Peyer's patch (tissue), 4 donors: Measurements from ENCODE around the gene MXRA8. TPM values are rescaled to one million over a fixed set of nuclear protein-coding genes. Genes with fewer than 3 reads are reported as not detected.

ENCODE experiments used
- DNase-seq, 3 donors: peaks; one replicate each; pipeline ENCODE4 v3.0.0-alpha.2; 2017 to 2019
- H3K27ac ChIP-seq, 4 donors: fragments of 200-600 bp; sonication (generic); one replicate each; pipeline ENCODE4 v1.5.1; 2016 to 2019
- H3K27me3 ChIP-seq, 2 donors: fragments of 200-600 bp; sonication (generic); one replicate each; pipeline ENCODE4 v1.5.1; 2019
- H3K36me3 ChIP-seq, 3 donors: fragments of 200-600 bp; sonication (generic); one replicate each; pipeline ENCODE4 v1.5.1; 2016 to 2019
- H3K4me1 ChIP-seq, 4 donors: fragments of 200-600 bp; sonication (generic); one replicate each; pipeline ENCODE4 v1.5.1; 2016 to 2019
- H3K4me3 ChIP-seq, 4 donors: fragments of 200-600 bp; sonication (generic); 1 replicate in 3 of 4; 2 replicates in 1 of 4; pipeline ENCODE4 v1.5.1; 2016 to 2019; ENCODE audit warnings: mild to moderate bottlenecking in 1 of 4
- H3K9me3 ChIP-seq, 4 donors: fragments of 200-600 bp; sonication (generic); one replicate each; pipeline ENCODE4 v1.5.1; 2016 to 2019; ENCODE audit warnings: mild to moderate bottlenecking in 1 of 4
- CTCF ChIP-seq, 6 experiments: fragments of 450-650 bp in 4 of 6; fragments of 200-600 bp in 2 of 6; sonication (generic) in 1 of 6; IDR thresholded peaks; one replicate each; pipeline ENCODE4 v1.5.1; 2017 to 2019; ENCODE audit warnings: antibody characterized with exemption in 6 of 6, mild to moderate bottlenecking in 3 of 6, moderate library complexity in 1 of 6
- POLR2A ChIP-seq, 2 donors: fragments of 450-650 bp; IDR thresholded peaks; one replicate each; pipeline ENCODE4 v1.5.1; 2017; ENCODE audit warnings: antibody characterized with exemption in 2 of 2, mild to moderate bottlenecking in 2 of 2, moderate library complexity in 2 of 2
- total RNA-seq, 4 donors: library from RNA; depleted of rRNA; stranded (reverse); fragments of >200 nt; gene quantifications; one replicate each; pipeline ENCODE4 v1.1.0, GENCODE V29; 2016

MXRA8 gene
- total RNA-seq, 4 donors from 2014 or later, result 11.7 to 56.1 (median 35.6) TPM

GRCh38 chr1:1399872-1400575, 41.7 kb upstream of the MXRA8 start:
- peak overlapping the region; percentile 81 to 87 (median 84) for H3K27ac ChIP-seq

GRCh38 chr1:1399187-1399871, 41.0 kb upstream of the MXRA8 start, which contains the start of gene CCNL2:
CCNL2 (minus strand) TSS chr1:1399335; CDS start chr1:1399306, 29 bp downstream.
- Histone ChIP-seq H3K27me3 (no peaks in the 10 kb centered on the region), H3K4me3 (peak within 1 kb of the TSS; percentile 83 to 95 (median 92)), H3K36me3 (peaks cover 0 to 68% (median 0%) of the 10 kb centered on the region in 3 donors), H3K9me3 (no peaks in the 10 kb centered on the region), H3K27ac (peak within 1 kb of the TSS; percentile 81 to 87 (median 84)), H3K4me1 (peaks cover 3 to 33% (median 13%) of the 10 kb centered on the region in 4 donors)
- peak; percentile 97 to 100 (median 99) for DNase-seq
- TF ChIP-seq POLR2A (IDR thresholded peaks at IDR 0.05) (peak; percentile 66 to 78), CTCF (IDR thresholded peaks at IDR 0.05) (peak; percentile 28 to 80 (median 76))

More at GRCh38 chr1:1399872-1400575, 41.7 kb upstream of the MXRA8 start:
- Histone ChIP-seq H3K4me1 (peaks cover 3 to 33% (median 13%) of the 10 kb centered on the region in 4 donors), H3K9me3 (no peaks in the 10 kb centered on the region), H3K36me3 (peaks cover 0 to 68% (median 0%) of the 10 kb centered on the region in 3 donors), H3K4me3 (peak overlapping the region; percentile 83 to 95 (median 92)), H3K27me3 (no peaks in the 10 kb centered on the region)
- DNase-seq, result peak in 1 of 3 donors; percentile 52
- TF ChIP-seq CTCF (IDR thresholded peaks at IDR 0.05) (no peak), POLR2A (IDR thresholded peaks at IDR 0.05) (no peak)

GRCh38 chr1:1398677-1399186, 40.4 kb upstream of the MXRA8 start:
- Histone ChIP-seq H3K27me3 (no peaks in the 10 kb centered on the region), H3K9me3 (no peaks in the 10 kb centered on the region), H3K27ac (peak overlapping the region; percentile 81 to 87 (median 84)), H3K4me3 (peak overlapping the region; percentile 83 to 95 (median 92)), H3K4me1 (peaks cover 3 to 33% (median 13%) of the 10 kb centered on the region in 4 donors), H3K36me3 (peaks cover 0 to 69% (median 0%) of the 10 kb centered on the region in 3 donors)
- DNase-seq, result no peak
- TF ChIP-seq CTCF (IDR thresholded peaks at IDR 0.05) (no peak), POLR2A (IDR thresholded peaks at IDR 0.05) (no peak)

GRCh38 chr1:1397839-1398523, 39.6 kb upstream of the MXRA8 start:
- DNase-seq, result no peak
- no peak for TF ChIP-seq POLR2A (IDR thresholded peaks at IDR 0.05)
- TF ChIP-seq CTCF (IDR thresholded peaks at IDR 0.05), result no peak
- H3K27ac ChIP-seq, result peak overlapping the region in 3 of 4 donors; percentile 83 to 87 (median 85)
- no peaks in the 10 kb centered on the region for H3K9me3 ChIP-seq
- peak overlapping the region; percentile 83 to 95 (median 92) for H3K4me3 ChIP-seq
- H3K27me3 ChIP-seq, result no peaks in the 10 kb centered on the region
- H3K36me3 ChIP-seq, result peaks cover 0 to 69% (median 0%) of the 10 kb centered on the region in 3 donors
- peaks cover 3 to 33% (median 13%) of the 10 kb centered on the region in 4 donors for H3K4me1 ChIP-seq

GRCh38 chr1:1395166-1395565, 36.8 kb upstream of the MXRA8 start:
- Histone ChIP-seq H3K27ac (no peak overlapping the region), H3K36me3 (peaks cover 0 to 77% (median 0%) of the 10 kb centered on the region in 3 donors)

More at GRCh38 chr1:1395166-1395565, 36.8 kb upstream of the MXRA8 start:
- no peaks in the 10 kb centered on the region for H3K9me3 ChIP-seq
- H3K4me3 ChIP-seq, result no peak overlapping the region
- DNase-seq, result no peak
- no peak for TF ChIP-seq CTCF (IDR thresholded peaks at IDR 0.05)
- TF ChIP-seq POLR2A (IDR thresholded peaks at IDR 0.05), result no peak
- H3K27me3 ChIP-seq, result no peaks in the 10 kb centered on the region
- peaks cover 3 to 16% (median 8%) of the 10 kb centered on the region in 4 donors for H3K4me1 ChIP-seq
